Kidney epithelial cell (primary cell): ENCODE results near the gene TENT5A. TPM values are rescaled to one million over a fixed set of nuclear protein-coding genes. Genes with fewer than 3 reads are reported as not detected.

Experiments used
- DNase-seq: peaks from one replicate; pipeline ENCODE4 v3.0.0-alpha.2; 2010; ENCODE audit warnings: low read depth
- H3K27me3 ChIP-seq: 2 replicates; pipeline ENCODE4 v1.6.0; 2011; ENCODE audit warnings: low read length; ENCODE audit not compliant: control insufficient read depth, insufficient read depth
- H3K36me3 ChIP-seq: 2 replicates; pipeline ENCODE4 v1.5.1; 2011; ENCODE audit warnings: low read length; ENCODE audit not compliant: control insufficient read depth, insufficient read depth
- H3K4me3 ChIP-seq: 2 replicates; pipeline ENCODE4 v1.5.1; 2011; ENCODE audit warnings: low read depth, mild to moderate bottlenecking, control low read depth, low read length
- CTCF ChIP-seq: IDR thresholded peaks from 2 replicates; pipeline ENCODE4 v1.5.1; 2011; ENCODE audit warnings: mild to moderate bottlenecking, moderate library complexity, low read length, control low read depth, inconsistent platforms; ENCODE audit not compliant: insufficient read depth, poor library complexity, severe bottlenecking
- total RNA-seq: library from RNA; depleted of rRNA; stranded (reverse); fragments of >200 nt; gene quantifications from 2 replicates; pipeline ENCODE4 v1.2.3, GENCODE V29; 2015

TENT5A gene
- total RNA-seq, 1 donor from 2014 or later, result 4.6 TPM

- Histone ChIP-seq H3K4me3 (peak overlapping the region; percentile 94), H3K27me3 (peaks cover 8% of the 10 kb centered on the region), H3K36me3 (no peaks in the 10 kb centered on the region)
- TF ChIP-seq CTCF, result peak; percentile 35
- DNase-seq, result peak; percentile 35
Observed at GRCh38 chr6:81752921-81753710, 635 bp upstream of the TENT5A start.

GRCh38 chr6:81751388-81752083 lies 945 bp downstream of the TENT5A start:
- no peak for TF ChIP-seq CTCF
- Histone ChIP-seq H3K36me3 (no peaks in the 10 kb centered on the region), H3K4me3 (peak overlapping the region; percentile 94), H3K27me3 (peaks cover 8% of the 10 kb centered on the region)
- DNase-seq, result no peak

GRCh38 chr6:81750681-81751387 lies 1.6 kb downstream of the TENT5A start:
- H3K36me3 ChIP-seq, result no peaks in the 10 kb centered on the region
- H3K4me3 ChIP-seq, result peak overlapping the region; percentile 94
- TF ChIP-seq CTCF, result no peak
- no peak for DNase-seq
- peaks cover 8% of the 10 kb centered on the region for H3K27me3 ChIP-seq

- TF ChIP-seq CTCF, result no peak
- Histone ChIP-seq H3K36me3 (no peaks in the 10 kb centered on the region), H3K27me3 (peaks cover 8% of the 10 kb centered on the region), H3K4me3 (peak overlapping the region; percentile 94)
- DNase-seq, result no peak
Observed at GRCh38 chr6:81750200-81750599, 2.3 kb downstream of the TENT5A start.

GRCh38 chr6:81749707-81750106 lies 2.8 kb downstream of the TENT5A start:
- H3K4me3 ChIP-seq, result no peak overlapping the region

More at GRCh38 chr6:81749707-81750106, 2.8 kb downstream of the TENT5A start:
- Histone ChIP-seq H3K27me3 (peaks cover 8% of the 10 kb centered on the region), H3K36me3 (no peaks in the 10 kb centered on the region)
- no peak for TF ChIP-seq CTCF
- DNase-seq, result no peak
